Loucy (cell line): ENCODE results near the gene ZFYVE16.
A peak's percentile ranks its signal among the peaks of the same experiment; 100 is the strongest.
"Not testable (repeated sequence)": the region's sequence is repeated elsewhere in the genome, so short reads cannot be mapped to it uniquely, and the experiment has no call there.

Source experiments
- H2AFZ ChIP-seq: fragments of 200-600 bp; sonication (generic); 2 replicates; pipeline ENCODE4 v1.6.0; 2016; ENCODE audit warnings: antibody characterized with exemption, mild to moderate bottlenecking, low read length, moderate library complexity
- H3F3A ChIP-seq: fragments of 200-600 bp; 2 replicates; pipeline ENCODE4 v1.6.0; 2016; ENCODE audit warnings: antibody characterized with exemption, low read depth, mild to moderate bottlenecking
- H3K27me3 ChIP-seq: fragments of 200-600 bp; sonication (generic); 2 replicates; pipeline ENCODE4 v1.6.1; 2014; ENCODE audit warnings: low read length, mild to moderate bottlenecking; ENCODE audit not compliant: insufficient read depth, poor library complexity, severe bottlenecking
- H3K36me3 ChIP-seq: fragments of 200-600 bp; sonication (generic); 2 replicates; pipeline ENCODE4 v1.6.1; 2016; ENCODE audit warnings: low read length; ENCODE audit not compliant: insufficient read depth
- H3K4me1 ChIP-seq: fragments of 200-600 bp; sonication (generic); 2 replicates; pipeline ENCODE4 v1.5.1; 2014; ENCODE audit warnings: low read length, mild to moderate bottlenecking; ENCODE audit not compliant: insufficient read depth, poor library complexity, severe bottlenecking
- H3K4me2 ChIP-seq: fragments of 200-600 bp; sonication (generic); 2 replicates; pipeline ENCODE4 v1.6.0; 2014; ENCODE audit warnings: antibody characterized with exemption, low read length, low read depth, mild to moderate bottlenecking; ENCODE audit not compliant: poor library complexity, severe bottlenecking
- H3K4me3 ChIP-seq: fragments of 200-600 bp; sonication (generic); 2 replicates; pipeline ENCODE4 v1.5.1; 2014; ENCODE audit warnings: low read length, mild to moderate bottlenecking, mixed read lengths; ENCODE audit not compliant: poor library complexity, severe bottlenecking
- H3K79me2 ChIP-seq: fragments of 200-600 bp; sonication (generic); 2 replicates; pipeline ENCODE4 v1.6.1; 2014; ENCODE audit warnings: low read length; ENCODE audit not compliant: insufficient read depth
- H3K9ac ChIP-seq: fragments of 200-600 bp; sonication (generic); 2 replicates; pipeline ENCODE4 v1.6.0; 2014; ENCODE audit warnings: mild to moderate bottlenecking, low read depth, low read length, moderate library complexity; ENCODE audit not compliant: poor library complexity, severe bottlenecking
- H3K9me2 ChIP-seq: fragments of 200-600 bp; sonication (generic); replicated peaks from 2 replicates; pipeline ENCODE4 v1.6.1; 2016; ENCODE audit warnings: low read depth, low read length, mixed read lengths
- H3K9me3 ChIP-seq: fragments of 200-600 bp; sonication (generic); 2 replicates; pipeline ENCODE4 v1.6.1; 2014; ENCODE audit warnings: mild to moderate bottlenecking, antibody characterized with exemption, low read length, low read depth; ENCODE audit not compliant: insufficient read depth
- H4K20me1 ChIP-seq: fragments of 200-600 bp; sonication (generic); 2 replicates; pipeline ENCODE4 v1.6.0; 2014; ENCODE audit warnings: antibody characterized with exemption, low read length, mild to moderate bottlenecking; ENCODE audit not compliant: insufficient read depth, poor library complexity, severe bottlenecking
- EZH2phosphoT487 ChIP-seq: fragments of 200-600 bp; IDR thresholded peaks from 2 replicates; pipeline ENCODE4 v1.6.1; 2018; ENCODE audit warnings: antibody characterized with exemption, mild to moderate bottlenecking, moderate library complexity, borderline replicate concordance
- TF ChIP-seq, protein P1 (sequence below): fragments of 200-600 bp; sonication (generic); conservative IDR thresholded peaks from 2 replicates; pipeline ENCODE4 v1.5.1; 2014; ENCODE audit warnings: mild to moderate bottlenecking, antibody characterized with exemption, low read length

Gene ZFYVE16

DNA sequence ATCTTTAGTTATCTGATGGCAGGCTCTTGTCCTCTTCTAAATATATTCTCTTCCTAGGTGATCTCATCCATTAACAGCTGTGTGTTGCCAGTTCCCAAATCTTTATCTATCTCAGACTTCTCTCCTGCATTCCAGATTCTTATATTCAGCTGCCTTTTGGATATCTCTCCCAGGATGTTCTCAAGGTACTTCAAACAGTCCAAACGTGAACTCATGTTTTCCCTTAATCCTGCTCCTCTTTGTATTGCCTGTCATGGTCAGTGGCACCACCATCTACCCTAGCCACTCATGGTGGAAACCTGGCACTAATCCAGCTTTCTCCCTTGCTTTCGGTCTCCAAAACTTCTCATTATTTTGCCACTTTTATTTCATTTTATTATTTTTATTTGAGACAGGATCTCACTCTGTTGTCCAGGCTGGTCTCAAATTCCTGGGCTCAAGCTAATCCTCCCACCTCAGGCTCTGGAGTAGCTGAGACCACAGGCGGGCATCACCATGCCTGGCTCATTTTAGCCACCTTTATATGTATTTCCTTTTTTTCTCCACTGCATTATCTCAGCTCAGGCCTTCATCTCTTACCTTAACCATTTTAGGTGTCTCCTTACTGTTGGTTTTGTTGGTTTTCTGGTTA lies 3.8 kb downstream of the ZFYVE16 start:
- H3K27me3 ChIP-seq = no peaks in the 10 kb centered on the region
- no peaks in the 10 kb centered on the region for H3K36me3 ChIP-seq
- peaks cover 10% of the 10 kb centered on the region for H4K20me1 ChIP-seq
- TF ChIP-seq, protein P1, sequence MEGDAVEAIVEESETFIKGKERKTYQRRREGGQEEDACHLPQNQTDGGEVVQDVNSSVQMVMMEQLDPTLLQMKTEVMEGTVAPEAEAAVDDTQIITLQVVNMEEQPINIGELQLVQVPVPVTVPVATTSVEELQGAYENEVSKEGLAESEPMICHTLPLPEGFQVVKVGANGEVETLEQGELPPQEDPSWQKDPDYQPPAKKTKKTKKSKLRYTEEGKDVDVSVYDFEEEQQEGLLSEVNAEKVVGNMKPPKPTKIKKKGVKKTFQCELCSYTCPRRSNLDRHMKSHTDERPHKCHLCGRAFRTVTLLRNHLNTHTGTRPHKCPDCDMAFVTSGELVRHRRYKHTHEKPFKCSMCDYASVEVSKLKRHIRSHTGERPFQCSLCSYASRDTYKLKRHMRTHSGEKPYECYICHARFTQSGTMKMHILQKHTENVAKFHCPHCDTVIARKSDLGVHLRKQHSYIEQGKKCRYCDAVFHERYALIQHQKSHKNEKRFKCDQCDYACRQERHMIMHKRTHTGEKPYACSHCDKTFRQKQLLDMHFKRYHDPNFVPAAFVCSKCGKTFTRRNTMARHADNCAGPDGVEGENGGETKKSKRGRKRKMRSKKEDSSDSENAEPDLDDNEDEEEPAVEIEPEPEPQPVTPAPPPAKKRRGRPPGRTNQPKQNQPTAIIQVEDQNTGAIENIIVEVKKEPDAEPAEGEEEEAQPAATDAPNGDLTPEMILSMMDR = no peak
- TF ChIP-seq EZH2phosphoT487 = no peak
- peaks cover 55% of the 10 kb centered on the region for H3K79me2 ChIP-seq
- H3K9ac ChIP-seq = peak overlapping the region; percentile 3
- H3K9me3 ChIP-seq = no peaks in the 10 kb centered on the region
- peaks cover 38% of the 10 kb centered on the region for H3K4me1 ChIP-seq
- H3K4me3 ChIP-seq = no peak overlapping the region
- H3K9me2 ChIP-seq = no peaks in the 10 kb centered on the region
- no peaks in the 10 kb centered on the region for H3F3A ChIP-seq
- peak overlapping the region; percentile 50 for H3K4me2 ChIP-seq
- H2AFZ ChIP-seq = no peak overlapping the region

DNA sequence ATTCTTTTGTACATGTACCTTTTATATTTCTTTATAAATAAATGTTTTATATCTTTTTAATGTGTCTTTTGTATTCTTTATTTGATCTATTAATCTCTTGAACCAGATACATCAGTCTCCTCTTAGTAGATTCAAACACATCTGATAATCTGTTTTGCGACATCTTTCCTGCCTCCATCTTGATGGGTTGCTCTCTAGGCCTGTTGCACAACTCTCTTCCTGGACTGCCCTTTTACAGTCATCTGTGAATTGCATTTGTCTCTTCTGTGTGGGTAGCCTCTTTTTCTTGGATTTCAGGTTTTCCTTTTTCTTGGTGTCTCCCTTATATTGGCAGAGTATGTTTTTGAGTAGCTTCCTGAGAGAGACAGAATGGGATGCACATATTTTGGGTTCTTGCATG lies 6.2 kb downstream of the ZFYVE16 start:
- H4K20me1 ChIP-seq = peaks cover 2% of the 10 kb centered on the region
- H3K9me3 ChIP-seq = no peaks in the 10 kb centered on the region
- H3K9me2 ChIP-seq = no peaks in the 10 kb centered on the region
- no peak overlapping the region for H3K4me3 ChIP-seq
- H3K4me2 ChIP-seq = peak overlapping the region; percentile 18
- peaks cover 30% of the 10 kb centered on the region for H3K4me1 ChIP-seq
- H2AFZ ChIP-seq = no peak overlapping the region
- no peak for TF ChIP-seq EZH2phosphoT487
- TF ChIP-seq, protein P1 = no peak
- H3K79me2 ChIP-seq = peaks cover 61% of the 10 kb centered on the region
- H3F3A ChIP-seq = no peaks in the 10 kb centered on the region
- no peaks in the 10 kb centered on the region for H3K36me3 ChIP-seq
- no peak overlapping the region for H3K9ac ChIP-seq
- H3K27me3 ChIP-seq = no peaks in the 10 kb centered on the region

DNA sequence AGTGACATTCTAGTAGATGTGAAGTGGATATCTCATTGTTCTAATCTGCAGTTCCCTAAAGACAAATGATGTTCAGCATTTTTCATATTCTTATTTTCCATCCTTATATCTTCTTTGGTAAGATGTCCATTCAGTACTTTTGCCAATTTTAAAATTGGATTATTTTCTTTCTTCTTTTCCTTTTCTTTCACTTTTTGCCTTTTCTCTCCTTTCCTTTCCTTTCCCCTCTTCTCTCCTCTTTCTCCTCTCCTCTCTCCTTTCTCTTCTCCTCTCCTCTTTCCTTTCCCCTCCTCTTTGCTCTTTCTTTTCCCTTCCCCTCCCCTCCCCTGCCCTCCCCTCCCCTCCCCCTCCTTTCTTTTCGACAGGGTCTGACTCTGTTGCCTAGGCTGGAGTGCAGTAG lies 10.1 kb downstream of the ZFYVE16 start:
- Histone ChIP-seq H3K79me2 (peaks cover 43% of the 10 kb centered on the region), H3K27me3 (no peaks in the 10 kb centered on the region), H3K9me3 (no peaks in the 10 kb centered on the region), H3K4me1 (peaks cover 8% of the 10 kb centered on the region), H3F3A (no peaks in the 10 kb centered on the region), H3K9ac (no peak overlapping the region), H4K20me1 (no peaks in the 10 kb centered on the region), H3K9me2 (no peaks in the 10 kb centered on the region), H2AFZ (no peak overlapping the region), H3K4me3 (no peak overlapping the region), H3K4me2 (no peak overlapping the region), H3K36me3 (no peaks in the 10 kb centered on the region)
- TF ChIP-seq EZH2phosphoT487 = no peak
- TF ChIP-seq, protein P1 = no peak

DNA sequence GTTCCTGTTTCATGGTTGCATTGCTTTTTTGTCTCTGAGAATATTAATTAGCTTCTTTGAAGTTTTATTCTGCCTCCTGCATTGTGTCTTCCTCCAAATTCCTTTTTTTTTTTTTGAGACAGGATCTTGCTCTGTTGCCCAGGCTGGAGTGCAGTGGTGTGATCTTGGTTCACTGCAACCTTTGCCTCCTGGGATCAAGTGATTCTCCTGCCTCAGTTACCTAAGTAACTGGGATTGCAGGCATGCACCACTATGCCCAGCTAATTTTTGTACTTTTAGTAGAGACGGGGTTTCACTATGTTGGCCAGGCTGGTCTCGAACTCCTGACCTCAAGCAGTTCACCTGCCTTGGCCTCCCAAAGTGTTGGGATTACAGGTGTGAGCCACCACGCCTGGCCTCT lies 16.5 kb downstream of the ZFYVE16 start:
- H4K20me1 ChIP-seq, H2AFZ ChIP-seq, H3K4me2 ChIP-seq, H3K4me3 ChIP-seq, H3K9me3 ChIP-seq, H3F3A ChIP-seq, H3K27me3 ChIP-seq, H3K4me1 ChIP-seq, H3K9me2 ChIP-seq, H3K36me3 ChIP-seq, H3K9ac ChIP-seq: not testable (repeated sequence)
- H3K79me2 ChIP-seq = peaks cover 28% of the 10 kb centered on the region
